ENCODE results near the gene EREG. TPM values are rescaled to one million over a fixed set of nuclear protein-coding genes. Genes with fewer than 3 reads are reported as not detected.

The EREG gene
- polyA plus RNA-seq, 2 of the 4 experiments (the other 2 are of a cell fraction), result 34.0 to 102 TPM

GRCh38 chr4:74331252-74331651 lies 33.7 kb upstream of the EREG start:
- Histone ChIP-seq H3K4me1 (no peaks in the 10 kb centered on the region), H3K4me3 (no peak overlapping the region), H3K9me3 (no peaks in the 10 kb centered on the region), H3K27ac (no peak overlapping the region), H3K4me2 (no peak overlapping the region)
- ChIA-PET POLR2A (no interaction called here), CTCF (interaction anchor here (1.0 to 2.8 kb wide), 2 partner anchors 11 kb away, joined by 4 to 13 read pairs; no protein-coding TSS in a partner anchor)
- DNase-seq (ENCODE audit: low read depth in 1 of 2, low spot score in 1 of 2), result no peak
- ATAC-seq, result no peak
- 100% methylated on average over 1 of the region's 2 CpGs for WGBS (ENCODE audit: missing lambda C conversion rate)
- TF ChIP-seq ATOH8 (CRISPR knock-in tag; IDR thresholded peaks at IDR 0.05; ENCODE audit: low read depth) (no peak), RFX5 (IDR thresholded peaks at IDR 0.05) (no peak), FOSL2 (IDR thresholded peaks at IDR 0.05) (no peak), FOSL2 (CRISPR knock-in tag; IDR thresholded peaks at IDR 0.05) (no peak), CTCF (IDR thresholded peaks at IDR 0.05) (no peak), USF2 (IDR thresholded peaks at IDR 0.05) (no peak), CHD4 (IDR thresholded peaks at IDR 0.05; ENCODE audit: borderline replicate concordance) (no peak), NFE2L2 (conservative IDR thresholded peaks at IDR 0.05; ENCODE audit: low read length) (no peak), JUNB (IDR thresholded peaks at IDR 0.05) (no peak), CBX2 (IDR thresholded peaks at IDR 0.05; ENCODE audit: borderline replicate concordance, low read depth) (no peak), HMGXB4 (CRISPR knock-in tag; IDR thresholded peaks at IDR 0.05; ENCODE audit: borderline replicate concordance) (no peak), RNF2 (IDR thresholded peaks at IDR 0.05; ENCODE audit: borderline replicate concordance, low read depth) (no peak), MAFK (IDR thresholded peaks at IDR 0.05; ENCODE audit: partially characterized antibody) (no peak), RARB (CRISPR knock-in tag; IDR thresholded peaks at IDR 0.05) (no peak), ESRRA (IDR thresholded peaks at IDR 0.05; ENCODE audit: borderline replicate concordance, low read length) (no peak), CEBPB (IDR thresholded peaks at IDR 0.05) (no peak), PHF8 (IDR thresholded peaks at IDR 0.05; ENCODE audit: borderline replicate concordance, low read depth) (no peak)
- no peak for FAIRE-seq

GRCh38 chr4:74331944-74332343 lies 33.0 kb upstream of the EREG start:
- ATAC-seq, result no peak
- H3K27ac ChIP-seq, result no peak overlapping the region
- no peak overlapping the region for H3K4me3 ChIP-seq
- CTCF ChIA-PET, result interaction anchor here (1.0 to 2.1 kb wide), 2 partner anchors 12 to 38 kb away, joined by 4 to 5 read pairs; no protein-coding TSS in a partner anchor
- H3K4me1 ChIP-seq, result no peaks in the 10 kb centered on the region
- POLR2A ChIA-PET, result no interaction called here
- no peak for FAIRE-seq
- no peaks in the 10 kb centered on the region for H3K9me3 ChIP-seq
- H3K4me2 ChIP-seq, result no peak overlapping the region
- DNase-seq (ENCODE audit: low read depth in 1 of 2, low spot score in 1 of 2), result no peak
- no peak for TF ChIP-seq KDM5A (IDR thresholded peaks at IDR 0.05)
- TF ChIP-seq CBX2 (IDR thresholded peaks at IDR 0.05; ENCODE audit: borderline replicate concordance, low read depth), result no peak
- no peak for TF ChIP-seq ZNF302 (CRISPR knock-in tag; IDR thresholded peaks at IDR 0.05)
- TF ChIP-seq HOXA7 (CRISPR knock-in tag; IDR thresholded peaks at IDR 0.05), result no peak
- no peak for TF ChIP-seq MAZ (IDR thresholded peaks at IDR 0.05; ENCODE audit: borderline replicate concordance, low read depth, low read length)
- TF ChIP-seq HOXB5 (CRISPR knock-in tag; IDR thresholded peaks at IDR 0.05), result no peak
- no peak for TF ChIP-seq CBX8 (IDR thresholded peaks at IDR 0.05)
- TF ChIP-seq ZFP36 (IDR thresholded peaks at IDR 0.05; ENCODE audit: borderline replicate concordance, partially characterized antibody), result no peak
- TF ChIP-seq JUNB (IDR thresholded peaks at IDR 0.05), result no peak
- no peak for TF ChIP-seq E2F6 (IDR thresholded peaks at IDR 0.05; ENCODE audit: borderline replicate concordance, low read depth)
- no peak for TF ChIP-seq PHF8 (IDR thresholded peaks at IDR 0.05; ENCODE audit: borderline replicate concordance, low read depth)
- TF ChIP-seq SMC3 (IDR thresholded peaks at IDR 0.05), result no peak
- TF ChIP-seq CHD2 (IDR thresholded peaks at IDR 0.05; ENCODE audit: low read length, partially characterized antibody), result no peak
- no peak for TF ChIP-seq HDAC2 (IDR thresholded peaks at IDR 0.05)
- TF ChIP-seq ZSCAN20 (CRISPR knock-in tag; IDR thresholded peaks at IDR 0.05), result no peak
- no peak for TF ChIP-seq REST (IDR thresholded peaks at IDR 0.05)
- TF ChIP-seq MAFK (IDR thresholded peaks at IDR 0.05; ENCODE audit: partially characterized antibody), result no peak

Measured in A549 (cell line).